ENCODE data around the gene CTBP2.
A peak's percentile ranks its signal among the peaks of the same experiment; 100 is the strongest.
"Not testable (repeated sequence)": the region's sequence is repeated elsewhere in the genome, so short reads cannot be mapped to it uniquely, and the experiment has no call there.

The CTBP2 gene

DNA sequence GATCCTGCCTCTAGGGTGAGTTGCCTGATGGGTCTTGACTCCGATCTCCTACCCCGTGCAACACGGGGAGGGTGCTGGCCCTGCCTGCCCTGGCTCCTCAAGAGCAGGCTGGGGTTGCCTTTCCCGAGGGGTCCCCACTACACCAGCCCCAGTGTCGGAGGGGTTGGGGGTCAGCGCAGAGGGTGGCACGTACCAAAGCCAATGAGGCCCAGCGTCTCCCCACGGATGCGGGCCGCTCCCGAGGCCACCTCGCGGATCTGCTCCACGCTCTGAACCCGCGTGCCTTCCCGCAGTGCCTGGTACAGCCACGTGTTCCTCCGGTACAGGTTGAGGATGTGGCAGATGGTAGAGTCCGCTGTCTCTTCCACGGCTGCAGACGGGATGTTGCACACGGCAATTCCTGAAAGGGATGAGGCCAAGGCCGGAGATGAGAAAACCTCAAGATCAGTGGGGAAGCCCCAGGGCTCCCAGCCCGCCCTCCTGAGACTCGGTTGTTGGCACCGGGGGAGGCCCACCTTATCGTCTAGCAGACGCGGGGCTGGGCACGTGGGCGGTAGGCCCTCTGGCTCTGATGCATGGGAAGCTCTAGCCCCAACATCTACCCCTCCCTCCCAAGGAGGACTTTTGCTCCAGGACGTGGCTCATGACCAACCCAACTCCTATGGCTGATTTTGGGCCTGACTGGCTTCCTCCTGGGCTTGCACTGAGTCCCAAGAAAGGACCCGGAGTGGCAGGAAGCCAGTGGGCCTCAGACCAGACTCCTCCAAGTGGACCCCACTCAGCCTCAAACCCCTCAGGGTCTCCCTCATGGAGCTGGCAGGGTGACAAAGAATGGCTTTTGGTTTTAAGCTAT, 162.4 kb downstream of the CTBP2 start:
- no peak for DNase-seq (ENCODE audit: low read depth)

DNA sequence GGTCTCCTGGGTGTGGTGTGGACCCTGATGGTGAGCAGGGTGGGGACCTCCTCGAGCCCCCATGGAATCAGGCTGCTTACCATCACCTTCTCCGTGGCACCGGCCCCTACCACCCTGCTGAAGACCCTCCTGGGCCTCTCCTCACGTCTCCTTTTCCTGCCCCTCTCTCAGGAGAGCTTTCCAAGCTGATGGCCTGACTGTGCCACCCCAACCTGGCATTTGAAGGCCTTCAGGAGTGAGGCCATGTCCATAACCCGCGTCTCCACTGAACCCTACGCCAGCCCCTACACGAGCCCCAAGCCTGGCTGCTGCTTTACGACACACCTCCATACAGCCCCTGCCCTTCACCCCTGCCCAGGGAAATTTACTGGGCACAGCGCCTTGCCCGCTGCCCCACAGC, 163.1 kb downstream of the CTBP2 start:
- DNase-seq (ENCODE audit: low read depth) = no peak

DNA sequence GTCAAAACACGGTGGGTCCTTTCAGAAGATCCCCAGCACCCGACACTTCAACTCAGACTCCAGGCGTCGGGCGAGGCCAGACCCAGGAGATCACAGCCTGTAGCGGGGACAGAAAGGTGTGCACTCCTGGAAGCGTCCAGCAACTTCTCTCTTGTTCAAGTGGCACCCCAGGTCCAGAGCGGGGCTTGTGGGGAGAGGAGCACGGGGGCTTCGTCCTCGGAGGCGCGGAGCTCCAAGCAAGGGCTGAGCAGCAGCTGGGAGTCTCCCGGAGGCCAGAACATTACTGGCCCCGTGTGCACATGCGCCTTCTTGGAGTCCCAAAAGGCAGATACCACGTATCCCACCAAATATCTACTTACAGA, 163.5 kb downstream of the CTBP2 start:
- DNase-seq (ENCODE audit: low read depth) = no peak

DNA sequence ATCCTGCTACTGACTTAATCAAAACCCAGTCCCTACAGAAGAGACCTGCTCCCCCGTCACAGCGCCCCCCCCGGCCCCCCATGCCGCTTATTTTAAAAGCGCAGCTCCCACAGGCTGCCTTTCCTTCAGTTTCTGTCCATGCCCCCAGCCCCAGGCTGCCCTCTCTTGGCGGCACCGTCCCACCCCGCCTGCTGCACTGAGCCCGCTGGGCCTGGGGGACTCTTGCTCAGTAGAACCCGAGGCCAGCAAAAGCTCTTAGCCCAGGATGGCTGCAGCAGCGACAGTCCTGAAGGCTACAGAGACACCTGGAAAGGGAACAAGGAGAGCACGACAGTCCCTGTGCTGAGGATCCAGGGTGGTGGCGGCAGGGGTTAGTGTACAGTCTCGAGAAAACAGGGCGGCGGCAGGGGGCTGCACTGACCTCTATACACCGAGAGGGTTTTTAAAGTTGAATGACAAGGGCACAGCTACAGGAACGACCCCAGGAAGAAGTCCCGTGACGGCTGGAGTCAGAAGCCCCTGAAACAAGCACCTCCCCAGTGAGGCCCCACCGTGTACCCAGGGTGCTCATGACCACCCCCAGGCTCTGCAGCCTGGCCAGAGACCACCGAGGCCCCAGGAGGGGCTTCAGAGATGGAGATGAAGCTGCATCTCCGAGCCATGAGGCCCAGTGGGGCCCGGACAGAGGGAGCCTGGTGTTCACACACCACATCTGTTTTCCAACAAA, 164.1 kb downstream of the CTBP2 start:
- DNase-seq (ENCODE audit: low read depth) = no peak

DNA sequence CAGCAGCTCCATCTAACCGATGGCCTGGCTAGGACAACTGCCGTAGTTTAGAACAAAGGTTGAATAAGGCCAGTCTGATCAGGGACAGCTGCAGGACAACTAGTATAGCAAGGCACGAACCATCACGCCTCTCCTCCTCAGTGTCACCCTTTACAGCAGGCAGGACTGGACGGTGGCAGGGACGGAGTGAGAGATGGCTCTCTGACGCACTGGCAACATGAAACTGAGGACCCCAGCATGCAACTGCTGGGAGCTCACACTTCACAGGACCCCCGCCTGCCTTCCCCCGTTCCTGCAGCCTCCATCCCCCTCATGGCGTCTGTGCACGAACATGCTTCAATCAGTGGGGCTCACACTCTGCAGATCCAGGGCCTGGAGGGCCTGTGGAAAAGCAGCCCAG, 164.8 kb downstream of the CTBP2 start:
- no peak for DNase-seq (ENCODE audit: low read depth)

DNA sequence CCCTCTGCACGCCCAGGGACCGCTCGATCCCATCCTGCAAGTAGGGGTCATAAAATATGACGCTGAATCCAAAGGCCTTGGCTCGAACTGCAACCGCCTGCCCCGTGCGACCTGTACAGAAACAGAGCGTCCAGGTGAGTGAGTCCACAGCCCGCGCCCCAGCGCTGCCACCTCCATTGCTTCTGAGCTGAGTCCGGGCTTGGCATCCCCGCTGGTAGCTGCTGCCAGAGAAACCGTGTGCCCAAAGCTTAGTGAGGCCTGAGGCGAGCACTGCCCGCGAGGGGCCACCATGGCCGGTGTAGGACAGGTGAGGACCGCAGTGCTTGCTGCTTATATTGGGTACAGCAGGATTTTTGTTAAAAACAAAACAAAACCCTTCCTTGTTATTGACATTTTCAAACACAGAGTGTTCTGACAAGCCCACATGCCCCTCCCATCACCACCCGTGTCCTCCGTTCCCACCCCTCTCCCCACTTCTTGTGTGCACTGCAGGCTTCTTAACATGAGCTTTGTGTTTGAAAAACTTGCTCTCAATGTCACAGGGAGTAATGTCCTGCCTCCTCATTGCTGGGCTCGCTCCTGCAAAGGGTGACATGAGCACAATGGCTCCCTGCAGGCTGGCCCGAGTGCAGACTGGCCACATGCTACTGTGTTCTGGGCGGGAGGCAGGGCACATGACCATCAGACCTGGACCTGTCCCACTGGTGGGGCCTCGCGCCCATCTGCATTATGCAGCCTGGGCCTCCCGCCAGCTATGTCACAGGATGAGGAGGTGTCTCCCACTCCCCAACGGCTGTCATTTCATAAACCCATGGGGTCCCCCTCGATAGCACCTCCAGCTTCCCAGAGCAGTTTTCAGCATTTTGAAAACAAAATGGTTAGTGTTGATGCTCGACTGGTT, 165.5 kb downstream of the CTBP2 start:
- no peak for DNase-seq (ENCODE audit: low read depth)

DNA sequence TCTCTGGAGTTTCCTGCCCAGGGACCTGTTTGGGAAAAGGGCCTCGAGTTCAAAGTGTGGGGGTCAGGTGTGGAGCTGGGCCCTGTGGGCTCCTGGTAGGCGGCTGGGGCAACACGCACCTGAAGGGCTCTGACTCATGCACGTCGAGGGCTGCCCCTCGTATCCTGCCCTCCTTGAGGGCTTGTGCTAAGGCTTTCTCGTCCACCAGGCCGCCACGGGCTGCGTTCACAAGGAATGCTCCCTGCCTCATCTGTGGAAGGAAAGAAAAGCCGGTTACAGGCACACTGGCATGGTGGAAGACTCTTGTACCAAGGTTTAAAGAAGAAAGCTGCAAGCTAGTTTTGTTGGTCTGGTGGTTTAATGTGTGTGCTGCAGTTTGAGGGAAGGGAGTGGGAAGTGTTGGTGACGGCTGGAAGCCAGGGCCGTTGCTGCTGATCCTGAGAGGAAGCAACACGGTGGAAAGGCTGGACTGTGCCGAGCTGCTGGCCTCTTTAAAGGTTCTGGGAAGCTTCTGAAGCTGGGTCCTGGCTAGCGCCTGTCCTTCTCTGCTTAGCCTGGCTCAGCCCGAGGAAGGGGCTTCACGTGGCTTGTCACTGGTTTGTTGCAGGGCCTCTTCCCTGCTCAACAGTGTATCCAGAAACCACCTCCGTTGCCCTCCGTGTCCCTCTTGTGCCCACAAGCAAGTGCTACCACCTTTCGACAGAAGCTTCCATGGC, 166.5 kb downstream of the CTBP2 start:
- DNase-seq (ENCODE audit: low read depth) = no peak

DNA sequence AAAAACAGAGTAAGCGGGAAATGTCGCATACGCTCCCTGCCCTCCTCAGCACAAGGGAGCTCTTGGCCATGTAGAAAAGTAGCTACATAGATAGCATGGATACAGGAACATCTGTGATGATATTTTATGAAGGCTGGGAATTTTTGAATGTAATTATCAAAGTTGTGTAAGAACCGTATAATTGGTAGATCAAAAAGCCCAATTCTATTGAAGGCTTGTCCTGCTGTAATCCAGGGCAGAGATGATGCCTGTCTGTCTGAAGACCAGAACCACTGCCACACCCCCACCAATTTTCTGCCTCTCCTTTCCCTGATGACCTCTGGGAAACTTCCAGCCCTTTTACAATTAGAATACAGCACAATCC, 167.0 kb downstream of the CTBP2 start:
- no peak for DNase-seq (ENCODE audit: low read depth)

DNA sequence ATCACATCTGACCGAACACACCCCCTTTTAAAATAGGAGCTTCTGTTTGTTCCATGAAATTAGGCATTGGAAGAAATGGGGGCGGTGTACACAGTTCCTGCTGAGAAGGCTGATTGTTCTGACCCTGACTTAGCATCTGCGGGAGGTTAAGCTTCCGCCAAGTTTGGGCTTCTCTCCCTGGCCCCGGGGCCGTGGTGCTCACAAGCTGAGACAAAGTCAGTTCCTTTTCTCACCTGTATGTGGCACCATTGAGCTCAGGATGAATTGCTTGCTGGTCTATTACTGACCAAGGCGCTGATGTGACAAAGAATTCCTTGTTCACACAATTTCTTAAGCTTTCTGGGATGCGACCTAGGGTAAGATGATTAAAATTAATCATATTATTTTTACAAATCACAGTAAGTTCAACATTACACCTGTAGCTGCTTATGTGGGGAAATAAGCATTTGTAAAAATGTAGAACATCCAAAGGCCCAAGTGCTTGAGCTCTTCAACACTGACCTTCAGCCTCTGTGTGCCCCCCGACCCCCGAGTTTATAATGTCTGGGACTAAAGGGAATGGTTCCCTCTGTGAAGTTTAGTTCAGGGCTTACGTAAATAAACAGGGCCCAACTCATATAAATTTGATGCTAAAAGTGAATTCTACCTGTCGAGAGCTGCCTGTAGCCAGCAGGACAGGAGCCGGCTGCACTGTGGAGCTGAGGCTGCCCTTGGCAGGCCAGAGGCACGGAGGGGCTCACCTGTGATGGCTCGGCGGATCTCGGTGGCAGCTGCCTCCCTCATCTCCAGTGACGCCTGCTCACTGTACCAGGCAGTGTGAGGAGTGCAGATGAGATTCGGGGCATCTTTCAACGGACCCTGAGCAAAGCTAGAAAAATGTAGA, 167.7 kb downstream of the CTBP2 start:
- DNase-seq (ENCODE audit: low read depth) = peak; percentile 31

DNA sequence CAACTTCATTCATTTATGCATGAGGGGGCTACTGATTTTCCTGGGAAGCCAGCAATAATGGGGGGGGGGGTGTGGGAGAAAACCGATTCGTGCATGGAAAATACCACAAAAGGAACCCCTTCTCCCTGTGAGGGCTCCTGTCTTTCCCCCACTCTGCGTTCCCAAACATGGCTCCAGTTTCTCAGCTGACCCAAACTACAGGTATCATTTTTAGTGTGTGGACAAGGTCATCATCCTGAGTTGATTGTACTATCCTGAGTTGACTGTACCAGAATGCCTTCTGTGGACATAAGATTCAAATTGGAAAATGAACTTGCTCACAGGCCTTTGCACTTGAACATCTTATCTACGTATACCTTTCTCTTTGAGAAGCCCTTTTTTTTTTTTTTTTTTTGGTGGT, 168.5 kb downstream of the CTBP2 start:
- DNase-seq (ENCODE audit: low read depth) = no peak

DNA sequence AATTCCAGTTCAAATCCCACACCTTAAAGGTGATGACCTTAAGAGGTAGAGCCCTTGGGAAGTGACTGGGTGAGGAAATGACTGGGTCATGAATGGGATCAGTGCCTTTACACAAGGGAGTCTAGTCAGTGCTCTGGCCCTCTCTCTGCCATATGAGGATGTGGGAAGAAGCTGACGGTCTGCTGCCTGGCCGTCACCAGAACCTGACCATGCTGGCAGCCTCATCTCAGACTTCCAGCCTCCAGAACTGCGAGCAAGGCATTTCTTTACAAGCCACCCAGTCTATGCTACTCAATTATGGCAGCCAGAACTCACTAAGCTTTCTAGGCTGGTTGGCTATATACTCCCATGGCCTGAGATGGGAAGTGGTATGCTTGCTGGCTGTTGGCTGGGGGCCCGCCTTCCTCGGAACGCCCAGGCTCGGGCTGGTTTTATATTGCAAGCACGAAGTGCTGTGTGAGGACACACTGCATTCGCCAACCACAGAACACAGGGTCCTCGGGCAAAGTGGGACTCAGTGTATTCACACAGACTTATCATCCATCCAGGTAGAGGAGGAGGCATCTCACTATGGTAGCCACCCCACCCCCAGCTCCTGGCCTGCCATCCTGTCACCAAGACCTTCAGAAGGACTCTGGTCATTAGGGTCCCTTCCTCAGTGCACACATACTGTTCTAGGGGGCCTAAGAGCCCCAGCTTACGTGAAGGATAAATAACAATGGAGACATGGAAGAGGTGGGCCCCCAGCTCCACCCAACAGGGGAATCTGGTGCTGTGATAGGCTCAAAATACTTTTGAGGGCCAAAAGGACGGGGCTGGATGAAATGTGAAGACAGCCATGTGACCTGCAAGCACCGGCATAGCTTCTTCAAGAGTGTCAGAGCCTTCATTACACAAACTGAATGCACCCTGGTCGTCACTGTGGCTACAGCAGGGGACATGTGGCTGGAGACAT, 169.4 kb downstream of the CTBP2 start:
- no peak for DNase-seq (ENCODE audit: low read depth)

DNA sequence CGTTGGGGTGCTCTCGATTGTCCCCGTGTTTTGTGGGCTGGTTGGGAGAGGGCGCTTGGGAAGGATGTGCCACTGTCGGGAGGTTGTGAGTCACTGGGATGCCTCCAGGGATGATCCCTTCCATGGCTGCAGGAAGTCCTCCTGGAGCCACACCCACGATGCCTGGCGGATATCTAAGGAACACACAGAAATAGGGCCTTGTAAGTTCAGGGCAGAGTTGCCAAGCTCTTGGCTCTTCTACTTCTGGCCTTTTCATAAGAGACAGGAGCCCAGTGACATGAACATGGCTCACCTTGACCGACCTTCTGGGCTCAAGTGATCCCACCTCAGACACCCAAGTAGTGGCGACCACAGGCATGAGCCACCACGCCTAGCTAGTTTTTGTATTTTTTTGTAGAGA, 170.8 kb downstream of the CTBP2 start:
- DNase-seq (ENCODE audit: low read depth) = no peak

DNA sequence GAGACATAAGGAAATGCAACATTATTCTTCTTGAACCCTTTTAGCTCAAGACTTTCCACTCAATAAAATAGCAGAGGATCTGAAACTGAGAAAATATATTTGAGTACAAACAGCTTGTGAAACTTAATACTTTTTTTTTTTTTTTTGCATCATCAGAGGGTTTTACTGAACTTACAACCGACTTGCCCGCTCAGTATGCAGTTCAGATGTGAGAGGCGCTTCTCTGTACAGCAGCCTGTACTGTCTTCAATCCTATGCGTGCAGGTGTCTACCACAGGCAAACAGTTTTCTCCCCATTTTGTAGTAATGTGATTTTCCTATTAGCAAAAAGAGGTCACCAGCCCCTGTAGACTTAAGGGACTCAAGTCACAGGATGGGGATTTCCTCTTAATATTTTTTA, 171.6 kb downstream of the CTBP2 start:
- DNase-seq (ENCODE audit: low read depth) = not testable (repeated sequence)

DNA sequence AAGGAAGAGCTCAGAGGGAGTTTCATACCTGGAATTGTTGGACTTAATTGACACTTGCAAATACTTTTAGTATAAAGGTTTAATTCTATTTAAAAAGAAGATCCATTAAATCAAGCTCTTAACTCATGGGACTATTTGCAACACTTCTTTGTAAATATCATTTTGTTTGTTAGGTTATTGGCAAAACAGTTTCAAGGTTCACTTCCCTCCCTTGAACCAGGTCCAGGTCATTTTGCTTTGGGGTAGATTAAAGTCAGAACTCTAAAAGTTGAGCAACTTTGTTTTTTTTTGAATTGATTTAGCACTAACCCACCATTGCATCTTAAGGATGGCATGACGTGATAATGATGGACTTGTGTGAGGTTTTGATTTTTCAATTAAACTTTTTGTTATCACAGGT, 172.6 kb downstream of the CTBP2 start:
- DNase-seq (ENCODE audit: low read depth) = no peak

DNA sequence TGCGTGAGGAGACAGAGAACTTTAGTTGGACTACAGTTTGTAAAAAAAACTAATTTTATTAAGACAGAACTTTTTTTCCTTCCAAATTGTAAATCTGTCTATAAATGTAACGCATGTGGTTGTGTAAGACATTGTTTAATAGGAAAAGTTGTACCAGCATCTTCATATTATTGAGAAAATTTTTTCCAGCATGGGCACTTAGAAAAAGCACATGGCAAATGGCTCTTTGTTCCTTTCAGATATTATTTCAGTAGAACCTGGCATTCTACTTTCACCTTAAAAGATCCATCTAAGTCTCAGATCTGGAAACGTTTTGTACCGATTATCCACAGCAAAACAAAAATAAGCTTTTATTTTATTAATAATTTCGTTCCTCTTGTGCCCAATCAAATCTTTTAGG, 175.2 kb downstream of the CTBP2 start:
- DNase-seq (ENCODE audit: low read depth) = no peak

DNA sequence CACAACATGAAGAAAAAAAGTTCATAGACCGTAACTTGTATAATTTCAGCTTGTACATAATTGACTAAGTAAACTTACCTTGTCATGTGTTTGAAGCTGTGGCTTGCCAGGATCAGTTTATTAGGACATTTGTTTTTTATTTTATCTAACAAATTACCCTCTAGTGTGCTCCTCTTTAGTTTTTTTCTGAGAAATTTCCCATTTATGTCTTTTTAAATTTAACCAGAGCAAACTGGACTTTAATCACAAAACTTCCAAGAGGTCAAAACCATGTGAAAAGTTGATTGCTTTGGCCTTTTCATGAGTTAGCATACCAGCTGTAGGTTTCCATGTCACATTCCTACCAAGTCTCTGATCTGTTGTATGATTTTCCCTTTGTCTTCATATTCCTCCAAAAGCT, 176.0 kb downstream of the CTBP2 start:
- no peak for DNase-seq (ENCODE audit: low read depth)

DNA sequence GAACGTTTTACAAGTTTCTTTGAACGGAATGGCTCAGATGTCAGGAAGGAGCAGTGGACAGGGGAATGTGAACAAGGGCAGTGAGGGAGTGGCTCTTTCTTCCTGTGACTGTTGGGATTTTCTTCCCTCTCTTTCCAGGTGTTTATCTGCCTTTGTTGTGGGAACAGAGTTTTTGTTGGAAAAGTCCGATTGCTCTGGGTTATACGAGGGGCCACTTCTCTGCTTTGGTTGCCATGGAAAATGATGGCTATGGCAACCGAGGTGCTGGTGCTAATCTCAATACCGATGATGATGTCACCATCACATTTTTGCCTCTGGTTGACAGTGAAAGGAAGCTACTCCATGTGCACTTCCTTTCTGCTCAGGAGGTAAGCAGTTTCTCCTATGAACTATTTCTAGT, 177.0 kb downstream of the CTBP2 start:
- no peak for DNase-seq (ENCODE audit: low read depth)

DNA sequence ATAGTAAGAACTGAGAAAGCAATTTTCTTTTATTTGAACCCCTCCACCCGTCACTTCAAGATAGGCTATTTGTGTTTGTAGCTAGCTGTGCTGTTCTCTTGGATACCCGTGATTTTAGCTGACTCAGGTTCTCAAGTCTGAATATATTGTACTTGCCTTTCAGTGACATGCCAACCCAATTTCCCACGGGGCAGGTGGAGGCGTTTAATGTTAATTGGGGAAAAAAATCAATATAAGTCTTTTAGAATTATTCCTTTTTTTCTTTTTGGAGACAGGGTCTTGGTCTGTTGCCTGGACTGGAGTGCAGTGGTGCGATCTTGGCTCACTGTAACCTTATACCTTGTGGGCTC, 182.0 kb downstream of the CTBP2 start:
- no peak for DNase-seq (ENCODE audit: low read depth)

DNA sequence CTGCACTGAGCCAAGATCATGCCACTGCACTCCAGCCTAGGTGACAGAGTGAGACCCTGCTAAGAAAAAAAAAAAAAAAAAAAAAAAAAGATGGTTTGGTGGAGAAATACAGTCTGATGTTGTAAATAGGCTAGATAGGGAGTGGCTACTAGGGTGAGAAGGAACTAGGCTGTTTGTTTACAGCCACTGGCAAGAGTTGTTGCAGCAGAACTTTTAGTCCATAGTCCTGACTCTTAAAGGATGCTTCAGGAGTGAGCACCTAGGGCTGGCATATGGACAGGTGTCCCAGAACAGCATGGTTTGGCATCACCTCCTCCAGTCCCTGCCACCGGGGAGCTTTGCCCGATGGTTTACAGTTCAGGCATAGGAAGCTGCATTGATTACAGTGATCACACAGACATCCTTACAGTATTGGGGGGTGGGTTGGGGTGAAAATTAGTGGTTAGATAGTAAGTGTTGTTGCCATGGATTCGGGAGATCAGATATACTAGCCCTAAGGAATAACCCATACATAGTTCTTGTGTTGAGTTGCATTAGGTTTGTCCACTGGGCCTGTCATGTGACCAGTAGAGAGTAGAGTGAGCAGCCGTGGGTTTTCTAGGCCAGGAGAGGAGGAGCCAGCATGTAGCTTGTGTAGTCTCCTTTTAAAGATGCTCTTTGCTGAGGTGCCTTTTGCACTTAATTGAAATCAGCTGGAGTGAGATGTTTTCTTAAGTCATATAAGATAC, 182.6 kb downstream of the CTBP2 start:
- DNase-seq (ENCODE audit: low read depth) = no peak

Data from GM04503 (cell line).